IMR-90 (cell line): ENCODE measurements around the gene FFAR1. TPM values are rescaled to one million over a fixed set of nuclear protein-coding genes. Genes with fewer than 3 reads are reported as not detected.

Experiments used
- ATAC-seq: fragments of 200-7000 bp; cut with Tn5 transposase; 2 replicates; pipeline ENCODE4 v1.9.1; 2020; ENCODE audit warnings: low read depth, mild to moderate bottlenecking, moderate library complexity
- BruUV-seq: library from RNA; stranded (reverse); fragments of 400-500 nt; replicated peaks from 2 replicates; lab custom pipeline; 2021; lab: Mats Ljungman, UMichigan
- CTCF ChIA-PET: fragments of 300-600 bp; formaldehyde crosslinking; extraction: SDS; loops from one replicate; lab custom pipeline; 2021; ENCODE audit warnings: antibody characterized with exemption; lab: Yijun Ruan, JAX
- POLR2A ChIA-PET: fragments of 300-600 bp; sonication (Branson Sonifier 250); formaldehyde crosslinking; loops from one replicate; lab custom pipeline; 2022; ENCODE audit warnings: antibody characterized with exemption; ENCODE audit not compliant: unreplicated experiment; lab: Charles Lee
- DNase-seq: peaks from one replicate; pipeline ENCODE4 v3.0.0; 2013
- H2AFZ ChIP-seq: replicated peaks from 2 replicates; pipeline ENCODE3; 2013; ENCODE audit warnings: low read length, mild to moderate bottlenecking; ENCODE audit not compliant: poor library complexity
- H2AK5ac ChIP-seq: 2 replicates; pipeline ENCODE4 v1.6.1; 2013; ENCODE audit warnings: low read depth, low read length, inconsistent platforms
- H2AK9ac ChIP-seq: replicated peaks from 2 replicates; pipeline ENCODE3; 2013; ENCODE audit warnings: mild to moderate bottlenecking, low read depth, low read length, moderate library complexity; ENCODE audit not compliant: poor library complexity
- H2BK120ac ChIP-seq: 2 replicates; pipeline ENCODE4 v1.6.1; 2013; ENCODE audit warnings: low read depth, low read length, inconsistent platforms
- H2BK15ac ChIP-seq: 3 replicates; pipeline ENCODE4 v1.6.1; 2013; ENCODE audit warnings: low read depth, low read length, inconsistent platforms
- H2BK20ac ChIP-seq: 2 replicates; pipeline ENCODE4 v1.6.1; 2013; ENCODE audit warnings: low read depth, mild to moderate bottlenecking, inconsistent platforms, low read length, moderate library complexity
- H2BK5ac ChIP-seq: 2 replicates; pipeline ENCODE4 v1.6.1; 2013; ENCODE audit warnings: mild to moderate bottlenecking, low read depth, low read length, inconsistent platforms; ENCODE audit not compliant: poor library complexity, severe bottlenecking
- H3K14ac ChIP-seq: replicated peaks from 2 replicates; pipeline ENCODE4 v1.6.1; 2013; ENCODE audit warnings: low read depth, low read length, inconsistent platforms
- H3K18ac ChIP-seq: 2 replicates; pipeline ENCODE4 v1.6.1; 2013; ENCODE audit warnings: low read depth, low read length, control low read depth
- H3K23ac ChIP-seq: 2 replicates; pipeline ENCODE4 v1.6.1; 2013; ENCODE audit warnings: low read depth, low read length, inconsistent platforms
- H3K27ac ChIP-seq: 2 replicates; pipeline ENCODE4 v1.5.1; 2013; ENCODE audit warnings: mild to moderate bottlenecking, control low read depth, low read length; ENCODE audit not compliant: insufficient read depth
- H3K27me3 ChIP-seq: 2 replicates; pipeline ENCODE4 v1.6.1; 2013; ENCODE audit warnings: low read length; ENCODE audit not compliant: control insufficient read depth, insufficient read depth
- H3K36me3 ChIP-seq: 2 replicates; pipeline ENCODE4 v1.6.1; 2013; ENCODE audit warnings: low read length, mixed read lengths; ENCODE audit not compliant: control insufficient read depth, insufficient read depth
- H3K4ac ChIP-seq: 2 replicates; pipeline ENCODE4 v1.6.1; 2013; ENCODE audit warnings: low read depth, low read length, inconsistent platforms
- H3K4me1 ChIP-seq: 2 replicates; pipeline ENCODE4 v1.6.1; 2013; ENCODE audit warnings: low read length, mixed read lengths; ENCODE audit not compliant: control insufficient read depth, insufficient read depth
- H3K4me2 ChIP-seq: 2 replicates; pipeline ENCODE4 v1.6.1; 2013; ENCODE audit warnings: low read depth, mild to moderate bottlenecking, control low read depth, low read length, moderate library complexity
- H3K4me3 ChIP-seq: 2 replicates; pipeline ENCODE4 v1.5.1; 2013; ENCODE audit warnings: low read depth, mild to moderate bottlenecking, control low read depth, low read length, moderate library complexity; ENCODE audit not compliant: insufficient read depth
- H3K56ac ChIP-seq: 2 replicates; pipeline ENCODE4 v1.6.1; 2013; ENCODE audit warnings: low read length, inconsistent platforms; ENCODE audit not compliant: insufficient read depth; ENCODE audit errors: extremely low read depth
- H3K79me1 ChIP-seq, 2 experiments: 2 replicates each; pipeline ENCODE4 v1.6.1; 2013; ENCODE audit warnings: low read length in 2 of 2, inconsistent platforms in 1 of 2, low read depth in 1 of 2
- H3K9ac ChIP-seq: 2 replicates; pipeline ENCODE4 v1.6.1; 2013; ENCODE audit warnings: low read depth, low read length, control low read depth
- H3K9me1 ChIP-seq: 2 replicates; pipeline ENCODE4 v1.6.1; 2013; ENCODE audit warnings: low read length, inconsistent platforms; ENCODE audit not compliant: insufficient read depth
- H3K9me3 ChIP-seq: 2 replicates; pipeline ENCODE4 v1.6.1; 2013; ENCODE audit warnings: low read length; ENCODE audit not compliant: control insufficient read depth, insufficient read depth
- H4K20me1 ChIP-seq: 2 replicates; pipeline ENCODE4 v1.6.1; 2013; ENCODE audit warnings: low read length, inconsistent platforms; ENCODE audit not compliant: insufficient read depth
- H4K5ac ChIP-seq: 2 replicates; pipeline ENCODE4 v1.6.1; 2013; ENCODE audit warnings: mild to moderate bottlenecking, low read depth, low read length, control low read depth
- H4K8ac ChIP-seq, 2 experiments: 2 replicates each; pipeline ENCODE4 v1.6.1; 2013; ENCODE audit warnings: low read depth in 2 of 2, low read length in 2 of 2, control low read depth in 1 of 2, inconsistent platforms in 1 of 2
- H4K91ac ChIP-seq: 2 replicates; pipeline ENCODE4 v1.6.1; 2013; ENCODE audit warnings: low read depth, low read length, inconsistent platforms; ENCODE audit not compliant: insufficient read depth
- CEBPB ChIP-seq: IDR thresholded peaks from 2 replicates; pipeline ENCODE4 v1.6.1; 2012; ENCODE audit warnings: low read depth, low read length, improper control_type of control experiment
- CHD1 ChIP-seq: IDR thresholded peaks from 2 replicates; pipeline ENCODE4 v1.6.1; 2012; ENCODE audit warnings: low read depth, low read length, improper control_type of control experiment
- FOS ChIP-seq: fragments of 150-350 bp; IDR thresholded peaks from 2 replicates; pipeline ENCODE4 v1.6.1; 2016; ENCODE audit warnings: low read depth, low read length
- MAFK ChIP-seq: IDR thresholded peaks from 2 replicates; pipeline ENCODE4 v1.6.1; 2012; ENCODE audit warnings: low read depth, low read length, improper control_type of control experiment
- MAZ ChIP-seq: IDR thresholded peaks from 2 replicates; pipeline ENCODE4 v1.6.1; 2012; ENCODE audit warnings: low read depth, mild to moderate bottlenecking, low read length, improper control_type of control experiment, moderate library complexity, borderline replicate concordance
- NFE2L2 ChIP-seq: fragments of 150-350 bp; IDR thresholded peaks from 2 replicates; pipeline ENCODE4 v1.6.1; 2016; ENCODE audit warnings: low read depth, mild to moderate bottlenecking, low read length
- POLR2A ChIP-seq: IDR thresholded peaks from 2 replicates; pipeline ENCODE4 v1.6.1; 2012; ENCODE audit warnings: mild to moderate bottlenecking, low read depth, low read length
- RAD21 ChIP-seq: IDR thresholded peaks from 2 replicates; pipeline ENCODE4 v1.6.1; 2012; ENCODE audit warnings: low read length, improper control_type of control experiment
- RCOR1 ChIP-seq: IDR thresholded peaks from 2 replicates; pipeline ENCODE4 v1.6.1; 2012; ENCODE audit warnings: mild to moderate bottlenecking, low read length, improper control_type of control experiment; ENCODE audit not compliant: insufficient replicate concordance
- SMC3 ChIP-seq: fragments of 150-350 bp; IDR thresholded peaks from 2 replicates; pipeline ENCODE4 v1.6.1; 2016; ENCODE audit warnings: low read depth, mild to moderate bottlenecking, antibody characterized with exemption, low read length, moderate library complexity
- WGBS, 2 experiments: methylation state at CpG; one replicate each; pipeline versions ENCODE4 v1.1.5 to v1.1.7; 2013; ENCODE audit warnings: missing lambda C conversion rate in 2 of 2; ENCODE audit not compliant: insufficient read length in 1 of 2; ENCODE audit errors: extremely low coverage in 2 of 2; 5-methylcytosine and 5-hydroxymethylcytosine counted together
- dilution Hi-C: fragments of 300-500 bp; cut with HindIII; formaldehyde crosslinking; loops from one replicate; pipeline ENCODE4 v1.14.3; 2018; ENCODE audit warnings: low sequenced_read_pairs; ENCODE audit not compliant: unreplicated experiment
- in situ Hi-C: fragments of 300-500 bp; cut with MboI; formaldehyde crosslinking; loops from 3 replicates; pipeline ENCODE4 v1.14.3; 2019; ENCODE audit warnings: low sequenced_read_pairs, inconsistent platforms, mixed read lengths
- intact Hi-C: fragments of 100-400 bp; cut with micrococcal nuclease; formaldehyde crosslinking; loops from 2 replicates; pipeline ENCODE4 v1.10.0; 2022
- polyA plus RNA-seq, 3 experiments: library from polyadenylated mRNA; depleted of rRNA; stranded (reverse); fragments of >200 nt; gene quantifications; 2 replicates each; pipeline ENCODE4 v1.2.3, GENCODE V29; 2012; ENCODE audit warnings: low replicate concordance in 1 of 3
- total RNA-seq: library from RNA; depleted of rRNA; stranded (reverse); fragments of >200 nt; gene quantifications from 2 replicates; pipeline ENCODE4 v1.2.3, GENCODE V29; 2012
- TF ChIP-seq, protein P1 (sequence below): conservative IDR thresholded peaks from 2 replicates; pipeline ENCODE4 v1.5.1; 2012; ENCODE audit warnings: mild to moderate bottlenecking, low read depth, low read length, improper control_type of control experiment

Gene FFAR1
- total and polyA plus RNA-seq, 2 of the 4 experiments (the other 2 are of a cell fraction) = not detected

DNA sequence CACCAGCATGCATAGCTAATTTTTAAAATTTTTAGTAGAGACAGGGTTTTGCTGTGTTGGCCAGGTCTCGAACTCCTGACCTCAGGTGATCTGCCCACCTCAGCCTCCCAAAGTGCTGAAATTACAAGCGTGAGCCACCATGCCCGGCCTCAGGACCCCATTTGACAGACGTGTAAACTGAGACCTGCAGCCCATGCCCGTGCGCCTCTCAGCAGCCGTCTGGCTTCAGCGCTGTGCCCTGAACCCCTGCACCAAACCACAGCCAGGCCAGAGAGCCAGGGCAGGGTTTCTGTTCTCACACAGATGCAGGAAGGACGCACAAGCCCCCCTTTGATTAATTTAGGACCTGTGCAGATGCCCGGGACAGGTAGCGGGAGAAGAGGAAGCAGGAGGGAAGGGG, 7.3 kb upstream of the FFAR1 start:
- WGBS, 2 experiments = 71% methylated on average over 3 of the region's 11 CpGs; no CpG with 5 or more reads in 1 of the 2 experiments
- intact Hi-C loops = no loop called here
- H2BK5ac ChIP-seq = no peak overlapping the region
- no peak overlapping the region for H2AFZ ChIP-seq
- H3K9me1 ChIP-seq = no peaks in the 10 kb centered on the region
- dilution Hi-C loops = no loop called here
- H3K27me3 ChIP-seq = no peaks in the 10 kb centered on the region; the same call in 1 of the 2 replicates
- no peak overlapping the region for H3K4ac ChIP-seq
- H3K4me2 ChIP-seq = no peak overlapping the region
- no peak overlapping the region for H2BK15ac ChIP-seq
- H4K91ac ChIP-seq = no peak overlapping the region
- TF ChIP-seq RCOR1 (no peak), CHD1 (no peak), POLR2A (no peak), CEBPB (no peak), MAFK (no peak), RAD21 (no peak), MAZ (no peak), SMC3 (no peak), FOS (no peak), NFE2L2 (no peak)
- TF ChIP-seq, protein P1, sequence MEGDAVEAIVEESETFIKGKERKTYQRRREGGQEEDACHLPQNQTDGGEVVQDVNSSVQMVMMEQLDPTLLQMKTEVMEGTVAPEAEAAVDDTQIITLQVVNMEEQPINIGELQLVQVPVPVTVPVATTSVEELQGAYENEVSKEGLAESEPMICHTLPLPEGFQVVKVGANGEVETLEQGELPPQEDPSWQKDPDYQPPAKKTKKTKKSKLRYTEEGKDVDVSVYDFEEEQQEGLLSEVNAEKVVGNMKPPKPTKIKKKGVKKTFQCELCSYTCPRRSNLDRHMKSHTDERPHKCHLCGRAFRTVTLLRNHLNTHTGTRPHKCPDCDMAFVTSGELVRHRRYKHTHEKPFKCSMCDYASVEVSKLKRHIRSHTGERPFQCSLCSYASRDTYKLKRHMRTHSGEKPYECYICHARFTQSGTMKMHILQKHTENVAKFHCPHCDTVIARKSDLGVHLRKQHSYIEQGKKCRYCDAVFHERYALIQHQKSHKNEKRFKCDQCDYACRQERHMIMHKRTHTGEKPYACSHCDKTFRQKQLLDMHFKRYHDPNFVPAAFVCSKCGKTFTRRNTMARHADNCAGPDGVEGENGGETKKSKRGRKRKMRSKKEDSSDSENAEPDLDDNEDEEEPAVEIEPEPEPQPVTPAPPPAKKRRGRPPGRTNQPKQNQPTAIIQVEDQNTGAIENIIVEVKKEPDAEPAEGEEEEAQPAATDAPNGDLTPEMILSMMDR = no peak
- H3K27ac ChIP-seq = no peak overlapping the region
- no peak overlapping the region for H3K18ac ChIP-seq
- no peak for DNase-seq
- H3K23ac ChIP-seq = no peak overlapping the region
- in situ Hi-C loops = loop anchor here (25.0 kb wide), 1 partner anchor 247 kb away; the partner anchor contains the start of gene PMIS2
- H2AK5ac ChIP-seq = no peak overlapping the region
- no peaks in the 10 kb centered on the region for H4K20me1 ChIP-seq
- H2BK20ac ChIP-seq = no peak overlapping the region
- no peak overlapping the region for H2BK120ac ChIP-seq
- ATAC-seq = no peak
- no peak overlapping the region for H3K4me3 ChIP-seq
- no TSS peak for BruUV-seq
- CTCF ChIA-PET = no interaction called here
- no peaks in the 10 kb centered on the region for H3K9me3 ChIP-seq
- H3K79me1 ChIP-seq = no peaks in the 10 kb centered on the region
- POLR2A ChIA-PET = no interaction called here
- no peak overlapping the region for H3K14ac ChIP-seq
- H4K8ac ChIP-seq = no peak overlapping the region
- H2AK9ac ChIP-seq = no peak overlapping the region
- no peak overlapping the region for H3K9ac ChIP-seq
- no peak overlapping the region for H3K56ac ChIP-seq
- H3K4me1 ChIP-seq = no peaks in the 10 kb centered on the region
- H3K36me3 ChIP-seq = no peaks in the 10 kb centered on the region
- no peak overlapping the region for H4K5ac ChIP-seq
